ENCODE measurements around the gene NXPH3. TPM values are rescaled to one million over a fixed set of nuclear protein-coding genes. Genes with fewer than 3 reads are reported as not detected.

The NXPH3 gene
- polyA plus RNA-seq, 1 of the 3 experiments (the other 2 are of a cell fraction): 0.30 TPM

GRCh38 chr17:49530118-49530517 is 45.6 kb upstream of the NXPH3 start:
- no peaks in the 10 kb centered on the region for H3K36me3 ChIP-seq (replicated peaks in 1 of 2; ENCODE audit: control insufficient read depth in 1 of 2, insufficient read depth in 2 of 2, low read length in 1 of 2)
- H3F3A ChIP-seq (replicated peaks; ENCODE audit: insufficient read depth): no peaks in the 10 kb centered on the region
- H3K4me1 ChIP-seq (ENCODE audit: control insufficient read depth in 1 of 2, insufficient read depth in 2 of 2, low read depth in 1 of 2, low read length in 1 of 2): peaks cover 0 to 21% of the 10 kb centered on the region in 2 experiments; a peak in 1 of 4 replicates
- TF ChIP-seq GATA2 (CRISPR knock-in tag; IDR thresholded peaks at IDR 0.05) (no peak), MXI1 (IDR thresholded peaks at IDR 0.05; ENCODE audit: low read depth, low read length) (no peak), TCF12 (IDR thresholded peaks at IDR 0.05) (no peak), PBX3 (IDR thresholded peaks at IDR 0.05) (no peak), USF1 (IDR thresholded peaks at IDR 0.05; ENCODE audit: borderline replicate concordance, low read depth) (no peak), SMC3 (IDR thresholded peaks at IDR 0.05; ENCODE audit: low read depth, low read length) (no peak), FOSL2 (IDR thresholded peaks at IDR 0.05; ENCODE audit: borderline replicate concordance, low read depth) (no peak), NRF1 (IDR thresholded peaks at IDR 0.05; ENCODE audit: low read depth, low read length) (no peak), TAF1 (IDR thresholded peaks at IDR 0.05; ENCODE audit: borderline replicate concordance, low read depth, low read length) (no peak), FOXM1 (IDR thresholded peaks at IDR 0.05; ENCODE audit: low read depth) (no peak), TEAD4 (IDR thresholded peaks at IDR 0.05; ENCODE audit: borderline replicate concordance, insufficient read depth) (no peak), ELF1 (IDR thresholded peaks at IDR 0.05) (no peak), MAX (IDR thresholded peaks at IDR 0.05; ENCODE audit: low read depth) (no peak)
- TF ChIP-seq, protein P1, sequence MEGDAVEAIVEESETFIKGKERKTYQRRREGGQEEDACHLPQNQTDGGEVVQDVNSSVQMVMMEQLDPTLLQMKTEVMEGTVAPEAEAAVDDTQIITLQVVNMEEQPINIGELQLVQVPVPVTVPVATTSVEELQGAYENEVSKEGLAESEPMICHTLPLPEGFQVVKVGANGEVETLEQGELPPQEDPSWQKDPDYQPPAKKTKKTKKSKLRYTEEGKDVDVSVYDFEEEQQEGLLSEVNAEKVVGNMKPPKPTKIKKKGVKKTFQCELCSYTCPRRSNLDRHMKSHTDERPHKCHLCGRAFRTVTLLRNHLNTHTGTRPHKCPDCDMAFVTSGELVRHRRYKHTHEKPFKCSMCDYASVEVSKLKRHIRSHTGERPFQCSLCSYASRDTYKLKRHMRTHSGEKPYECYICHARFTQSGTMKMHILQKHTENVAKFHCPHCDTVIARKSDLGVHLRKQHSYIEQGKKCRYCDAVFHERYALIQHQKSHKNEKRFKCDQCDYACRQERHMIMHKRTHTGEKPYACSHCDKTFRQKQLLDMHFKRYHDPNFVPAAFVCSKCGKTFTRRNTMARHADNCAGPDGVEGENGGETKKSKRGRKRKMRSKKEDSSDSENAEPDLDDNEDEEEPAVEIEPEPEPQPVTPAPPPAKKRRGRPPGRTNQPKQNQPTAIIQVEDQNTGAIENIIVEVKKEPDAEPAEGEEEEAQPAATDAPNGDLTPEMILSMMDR (IDR thresholded peaks at IDR 0.05): no peak
- TF ChIP-seq, protein P2, sequence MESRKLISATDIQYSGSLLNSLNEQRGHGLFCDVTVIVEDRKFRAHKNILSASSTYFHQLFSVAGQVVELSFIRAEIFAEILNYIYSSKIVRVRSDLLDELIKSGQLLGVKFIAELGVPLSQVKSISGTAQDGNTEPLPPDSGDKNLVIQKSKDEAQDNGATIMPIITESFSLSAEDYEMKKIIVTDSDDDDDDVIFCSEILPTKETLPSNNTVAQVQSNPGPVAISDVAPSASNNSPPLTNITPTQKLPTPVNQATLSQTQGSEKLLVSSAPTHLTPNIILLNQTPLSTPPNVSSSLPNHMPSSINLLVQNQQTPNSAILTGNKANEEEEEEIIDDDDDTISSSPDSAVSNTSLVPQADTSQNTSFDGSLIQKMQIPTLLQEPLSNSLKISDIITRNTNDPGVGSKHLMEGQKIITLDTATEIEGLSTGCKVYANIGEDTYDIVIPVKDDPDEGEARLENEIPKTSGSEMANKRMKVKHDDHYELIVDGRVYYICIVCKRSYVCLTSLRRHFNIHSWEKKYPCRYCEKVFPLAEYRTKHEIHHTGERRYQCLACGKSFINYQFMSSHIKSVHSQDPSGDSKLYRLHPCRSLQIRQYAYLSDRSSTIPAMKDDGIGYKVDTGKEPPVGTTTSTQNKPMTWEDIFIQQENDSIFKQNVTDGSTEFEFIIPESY (IDR thresholded peaks at IDR 0.05; ENCODE audit: borderline replicate concordance, low read depth): no peak
- TF ChIP-seq, protein P3, sequence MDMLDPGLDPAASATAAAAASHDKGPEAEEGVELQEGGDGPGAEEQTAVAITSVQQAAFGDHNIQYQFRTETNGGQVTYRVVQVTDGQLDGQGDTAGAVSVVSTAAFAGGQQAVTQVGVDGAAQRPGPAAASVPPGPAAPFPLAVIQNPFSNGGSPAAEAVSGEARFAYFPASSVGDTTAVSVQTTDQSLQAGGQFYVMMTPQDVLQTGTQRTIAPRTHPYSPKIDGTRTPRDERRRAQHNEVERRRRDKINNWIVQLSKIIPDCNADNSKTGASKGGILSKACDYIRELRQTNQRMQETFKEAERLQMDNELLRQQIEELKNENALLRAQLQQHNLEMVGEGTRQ (IDR thresholded peaks at IDR 0.05; ENCODE audit: borderline replicate concordance, low read depth, low read length): no peak
- H3K4me3 ChIP-seq (ENCODE audit: low read depth in 2 of 2, low read length in 1 of 2): no peak overlapping the region
- H4K20me1 ChIP-seq (ENCODE audit: insufficient read depth): no peaks in the 10 kb centered on the region
- no peak overlapping the region for H2AFZ ChIP-seq (ENCODE audit: low read depth)
- H3K9me3 ChIP-seq: no peaks in the 10 kb centered on the region
- no peak overlapping the region for H3K4me2 ChIP-seq
- H3K9me2 ChIP-seq: no peaks in the 10 kb centered on the region
- ChIA-PET CTCF (interaction anchor here (1.0 to 11.7 kb wide), 2 partner anchors 27 to 123 kb away, joined by 3 to 144 read pairs; no protein-coding TSS in a partner anchor), POLR2A (no interaction called here)
- H3K27me3 ChIP-seq (ENCODE audit: insufficient read depth): peaks cover 20% of the 10 kb centered on the region; the same call in 1 of the 2 replicates
- no peaks in the 10 kb centered on the region for H3K79me2 ChIP-seq (ENCODE audit: insufficient read depth)
- no peak overlapping the region for H3K9ac ChIP-seq
- no peak overlapping the region for H3K27ac ChIP-seq (ENCODE audit: low read depth in 2 of 2, low read length in 1 of 2)
- DNase-seq: no peak
- WGBS (ENCODE audit: low lambda C conversion rate): 90% methylated on average over 1 of the region's 1 CpG

All from SK-N-SH (cell line).